ENCODE measurements around the gene ALDH1A1.

ALDH1A1 gene

DNA sequence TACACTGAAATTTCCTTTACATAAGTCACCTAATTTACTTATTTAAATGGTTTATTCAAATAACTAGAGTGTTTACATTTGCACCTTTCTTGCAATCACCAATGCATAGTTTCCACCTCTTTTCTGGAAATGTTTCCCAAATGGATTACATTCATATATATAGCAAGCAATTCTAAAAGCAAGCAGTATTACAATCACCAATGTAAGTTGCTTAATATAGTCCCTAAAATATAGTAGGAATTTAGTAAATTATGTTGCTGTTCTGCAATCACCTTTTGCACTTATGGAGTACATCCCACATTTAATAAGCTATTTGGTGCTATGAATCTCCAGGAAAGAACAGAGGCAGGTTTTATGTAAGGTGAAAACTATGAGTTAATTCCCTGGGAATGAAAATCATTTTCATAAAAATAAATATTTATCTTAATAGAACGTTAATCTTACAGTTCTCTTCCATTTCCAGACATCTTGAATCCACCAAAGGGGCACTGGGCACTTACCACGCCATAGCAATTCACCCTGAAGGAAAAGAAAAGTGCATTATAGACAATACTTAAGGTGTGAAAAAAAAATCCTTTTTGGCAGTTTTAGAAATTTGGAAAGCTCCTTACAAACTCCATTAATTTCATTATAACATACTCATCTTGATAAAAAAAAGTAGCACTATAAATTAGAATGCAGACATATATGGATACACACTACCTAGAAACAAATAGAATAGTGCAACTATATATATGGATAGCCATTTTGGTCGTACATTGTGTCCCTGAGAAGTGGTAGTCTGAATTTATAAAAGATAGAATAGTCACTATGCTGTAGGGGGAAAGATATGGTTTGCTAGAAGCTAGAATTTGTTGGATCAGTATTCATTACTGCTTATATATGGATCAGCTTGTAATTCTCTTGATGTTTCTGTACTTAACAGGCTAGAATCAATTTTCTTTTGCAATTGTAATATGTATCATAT, 47.1 kb downstream of the ALDH1A1 start:
- no peak overlapping the region for H3K4me3 ChIP-seq (ENCODE audit: low read depth in 1 of 2, low read length in 1 of 2)
- no peaks in the 10 kb centered on the region for H3K4me1 ChIP-seq (ENCODE audit: control insufficient read depth in 1 of 2, insufficient read depth in 1 of 2, low read depth in 1 of 2, low read length in 1 of 2)
- no peak overlapping the region for H3K27ac ChIP-seq
- no peaks in the 10 kb centered on the region for H3K36me3 ChIP-seq
- H3K27me3 ChIP-seq = no peaks in the 10 kb centered on the region
- H3K9me3 ChIP-seq = no peaks in the 10 kb centered on the region
- TF ChIP-seq, protein P1, sequence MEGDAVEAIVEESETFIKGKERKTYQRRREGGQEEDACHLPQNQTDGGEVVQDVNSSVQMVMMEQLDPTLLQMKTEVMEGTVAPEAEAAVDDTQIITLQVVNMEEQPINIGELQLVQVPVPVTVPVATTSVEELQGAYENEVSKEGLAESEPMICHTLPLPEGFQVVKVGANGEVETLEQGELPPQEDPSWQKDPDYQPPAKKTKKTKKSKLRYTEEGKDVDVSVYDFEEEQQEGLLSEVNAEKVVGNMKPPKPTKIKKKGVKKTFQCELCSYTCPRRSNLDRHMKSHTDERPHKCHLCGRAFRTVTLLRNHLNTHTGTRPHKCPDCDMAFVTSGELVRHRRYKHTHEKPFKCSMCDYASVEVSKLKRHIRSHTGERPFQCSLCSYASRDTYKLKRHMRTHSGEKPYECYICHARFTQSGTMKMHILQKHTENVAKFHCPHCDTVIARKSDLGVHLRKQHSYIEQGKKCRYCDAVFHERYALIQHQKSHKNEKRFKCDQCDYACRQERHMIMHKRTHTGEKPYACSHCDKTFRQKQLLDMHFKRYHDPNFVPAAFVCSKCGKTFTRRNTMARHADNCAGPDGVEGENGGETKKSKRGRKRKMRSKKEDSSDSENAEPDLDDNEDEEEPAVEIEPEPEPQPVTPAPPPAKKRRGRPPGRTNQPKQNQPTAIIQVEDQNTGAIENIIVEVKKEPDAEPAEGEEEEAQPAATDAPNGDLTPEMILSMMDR (IDR thresholded peaks at IDR 0.05) = no peak

DNA sequence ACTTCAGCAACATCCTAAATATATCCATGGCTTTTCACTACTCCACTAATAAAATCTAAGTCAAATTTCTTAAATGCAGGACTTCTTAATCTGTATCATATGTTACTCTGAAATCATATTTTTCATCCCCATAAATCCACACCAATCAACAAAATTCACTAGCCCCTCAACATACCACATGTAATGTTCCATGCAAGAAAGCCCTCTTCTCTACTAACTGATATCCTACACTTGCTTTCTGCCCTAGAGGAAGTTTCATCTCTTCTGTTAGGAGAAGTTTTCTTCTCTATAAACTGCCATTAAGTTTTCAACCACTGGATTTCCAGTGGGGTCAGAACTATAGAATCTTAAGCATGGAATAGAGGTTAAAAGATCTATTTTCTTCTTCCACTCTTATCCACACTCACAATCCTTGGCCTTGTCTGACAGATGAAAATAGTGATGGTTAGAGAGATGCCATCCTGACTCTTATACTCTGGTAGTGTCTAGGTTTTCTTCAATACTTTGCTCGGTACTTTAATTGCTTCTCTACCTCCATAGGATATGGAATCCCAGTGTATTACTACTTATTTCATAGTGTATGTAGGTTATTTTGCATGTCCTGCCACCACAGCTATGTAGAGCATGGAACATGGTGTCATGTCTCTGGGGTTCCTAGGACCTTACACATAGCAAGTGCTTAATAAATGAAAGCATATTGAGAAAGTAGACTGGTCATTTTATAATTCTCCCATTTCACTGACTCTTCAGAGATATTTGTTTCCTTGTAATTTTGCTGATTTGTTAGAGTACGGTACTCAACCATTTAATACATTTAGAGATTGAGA, 48.4 kb downstream of the ALDH1A1 start:
- H3K4me1 ChIP-seq (ENCODE audit: control insufficient read depth in 1 of 2, insufficient read depth in 1 of 2, low read depth in 1 of 2, low read length in 1 of 2) = no peaks in the 10 kb centered on the region
- no peak overlapping the region for H3K27ac ChIP-seq
- no peaks in the 10 kb centered on the region for H3K27me3 ChIP-seq
- H3K36me3 ChIP-seq = no peaks in the 10 kb centered on the region
- no peaks in the 10 kb centered on the region for H3K9me3 ChIP-seq
- TF ChIP-seq, protein P1 (IDR thresholded peaks at IDR 0.05) = no peak
- no peak overlapping the region for H3K4me3 ChIP-seq (ENCODE audit: low read depth in 1 of 2, low read length in 1 of 2)

DNA sequence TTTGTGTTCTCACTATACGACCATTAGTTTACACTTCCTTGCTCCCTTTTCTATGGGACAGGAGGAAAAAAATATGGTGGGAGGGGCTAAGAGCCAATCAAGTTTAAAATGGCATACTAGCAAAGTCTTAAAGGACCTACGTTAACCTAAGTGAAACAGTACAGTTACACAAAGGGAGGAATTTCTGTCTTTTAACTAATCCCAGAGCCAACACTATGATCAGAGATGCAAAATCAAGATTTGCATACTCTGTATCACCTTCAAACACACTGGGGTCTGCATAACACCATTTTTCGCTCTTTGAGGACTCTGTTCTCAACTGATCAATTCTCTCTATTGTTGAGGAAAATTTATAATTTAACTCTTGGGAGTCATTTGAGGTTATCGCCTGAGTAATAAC, 49.8 kb downstream of the ALDH1A1 start:
- Histone ChIP-seq H3K4me1 (ENCODE audit: control insufficient read depth in 1 of 2, insufficient read depth in 1 of 2, low read depth in 1 of 2, low read length in 1 of 2) (no peaks in the 10 kb centered on the region), H3K4me3 (ENCODE audit: low read depth in 1 of 2, low read length in 1 of 2) (no peak overlapping the region)
- TF ChIP-seq, protein P1 (IDR thresholded peaks at IDR 0.05) = no peak

DNA sequence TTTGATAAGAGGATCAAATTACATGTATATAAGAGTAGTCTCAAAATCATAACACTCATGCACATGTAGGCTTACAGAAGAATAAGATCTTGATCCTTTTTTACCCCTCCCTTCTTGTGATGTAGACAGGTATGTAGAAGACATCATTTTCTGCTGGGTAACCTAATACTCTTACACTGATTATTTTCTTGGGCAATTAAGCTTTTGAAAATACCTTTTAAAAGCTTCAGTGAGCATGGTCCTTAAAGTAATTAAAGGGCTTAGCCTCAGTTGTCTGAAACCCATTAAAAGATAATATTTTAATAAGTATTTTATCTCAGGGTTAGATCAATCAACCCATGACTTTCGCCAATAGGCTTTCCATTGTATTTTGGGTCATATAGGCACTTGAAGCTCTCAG, 50.6 kb downstream of the ALDH1A1 start:
- no peaks in the 10 kb centered on the region for H3K36me3 ChIP-seq
- no peak overlapping the region for H3K27ac ChIP-seq
- no peak overlapping the region for H3K4me3 ChIP-seq (ENCODE audit: low read depth in 1 of 2, low read length in 1 of 2)
- H3K27me3 ChIP-seq = no peaks in the 10 kb centered on the region
- H3K9me3 ChIP-seq = no peaks in the 10 kb centered on the region
- TF ChIP-seq, protein P1 (IDR thresholded peaks at IDR 0.05) = no peak
- H3K4me1 ChIP-seq (ENCODE audit: control insufficient read depth in 1 of 2, insufficient read depth in 1 of 2, low read depth in 1 of 2, low read length in 1 of 2) = no peaks in the 10 kb centered on the region

More for the DNA sequence above, 49.8 kb downstream of the ALDH1A1 start:
- Histone ChIP-seq H3K36me3 (no peaks in the 10 kb centered on the region), H3K27ac (no peak overlapping the region), H3K27me3 (no peaks in the 10 kb centered on the region), H3K9me3 (no peaks in the 10 kb centered on the region)

DNA sequence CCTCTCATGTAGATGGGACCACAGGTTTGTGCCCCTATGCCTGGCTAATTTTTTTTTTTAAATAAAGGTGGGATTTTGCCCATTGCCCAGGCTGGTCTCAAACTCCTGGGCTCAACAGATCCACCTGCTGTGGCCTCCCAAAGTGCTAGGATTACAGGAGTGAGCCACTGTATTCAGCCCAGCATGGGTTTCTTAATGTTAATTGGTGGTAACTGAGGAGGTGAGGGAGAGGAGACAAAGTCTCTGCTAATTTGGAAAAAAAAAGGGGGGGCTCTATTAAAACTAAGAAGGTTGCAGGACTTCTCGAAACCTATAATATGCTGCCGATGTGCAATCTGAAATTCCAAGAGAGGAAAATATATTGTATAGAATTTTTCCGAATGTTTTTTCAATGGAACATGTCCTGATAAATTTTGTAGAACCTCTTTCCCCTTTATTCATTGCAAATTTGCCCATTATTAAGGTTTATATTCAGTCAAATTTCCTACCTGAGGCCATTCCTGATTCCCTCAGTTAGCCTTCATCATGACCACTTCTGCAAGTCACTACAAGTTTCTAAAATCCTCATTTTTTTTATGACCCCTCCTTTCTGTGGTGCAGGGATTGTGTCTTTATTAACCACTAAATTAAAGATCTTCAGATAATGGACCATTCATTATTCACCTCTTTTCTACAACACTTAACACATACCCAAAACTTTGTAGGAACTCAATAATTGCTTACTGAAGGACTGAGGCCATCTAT, 52.9 kb downstream of the ALDH1A1 start:
- Histone ChIP-seq H3K36me3 (no peaks in the 10 kb centered on the region), H3K4me1 (ENCODE audit: control insufficient read depth in 1 of 2, insufficient read depth in 1 of 2, low read depth in 1 of 2, low read length in 1 of 2) (no peaks in the 10 kb centered on the region), H3K4me3 (ENCODE audit: low read depth in 1 of 2, low read length in 1 of 2) (no peak overlapping the region), H3K27ac (no peak overlapping the region), H3K27me3 (no peaks in the 10 kb centered on the region), H3K9me3 (no peaks in the 10 kb centered on the region)
- TF ChIP-seq, protein P1 (IDR thresholded peaks at IDR 0.05) = no peak
